GM12878 (cell line): Measurements from ENCODE around the gene UFM1. TPM values are rescaled to one million over a fixed set of nuclear protein-coding genes. Genes with fewer than 3 reads are reported as not detected.

Experiments
- ATAC-seq: fragments of 200-7000 bp; cut with Tn5 transposase; 3 replicates; pipeline ENCODE4 v1.9.1; 2020; ENCODE audit warnings: mild to moderate bottlenecking, moderate library complexity
- BruUV-seq: library from RNA; stranded (reverse); fragments of 400-500 nt; replicated peaks from 2 replicates; lab custom pipeline; 2021; lab: Mats Ljungman, UMichigan
- CTCF ChIA-PET: fragments of 300-600 bp; sonication (Branson Sonifier 250); formaldehyde crosslinking; extraction: SDS; loops from one replicate; lab custom pipeline; 2021; ENCODE audit warnings: inconsistent platforms; lab: Yijun Ruan, JAX
- POLR2A ChIA-PET: fragments of 350-600 bp; formaldehyde crosslinking; extraction: SDS; loops from one replicate; lab custom pipeline; 2021; ENCODE audit warnings: inconsistent platforms; lab: Charles Lee
- RAD21 ChIA-PET: fragments of 300-600 bp; sonication (Branson Sonifier 250); formaldehyde crosslinking; loops from one replicate; lab custom pipeline; 2023; ENCODE audit warnings: antibody characterized with exemption; ENCODE audit not compliant: unreplicated experiment; lab: Charles Lee
- SMC1A ChIA-PET: fragments of 300-600 bp; sonication (Branson Sonifier 250); formaldehyde crosslinking; loops from one replicate; lab custom pipeline; 2023; ENCODE audit not compliant: unreplicated experiment, uncharacterized antibody; lab: Charles Lee
- DNase-seq: peaks from one replicate; pipeline ENCODE4 v3.0.0-alpha.2; 2011; ENCODE audit warnings: low read depth, low spot score
- FAIRE-seq: peaks from 3 replicates; lab custom pipeline; 2011; peaks lifted over from hg19 to GRCh38; lab: Jason Lieb, UNC
- H2AFZ ChIP-seq: 2 replicates; pipeline ENCODE4 v1.6.0; 2011; ENCODE audit warnings: low read depth, low read length, control low read depth; ENCODE audit not compliant: control insufficient read depth
- H3K27ac ChIP-seq: 2 replicates; pipeline ENCODE4 v1.5.1; 2011; ENCODE audit warnings: control low read depth; ENCODE audit not compliant: control insufficient read depth, insufficient read depth
- H3K27me3 ChIP-seq, 2 experiments: replicated peaks in 1 of 2; 2 replicates each; pipeline versions ENCODE4 v1.6.0 to v1.6.1; 2011; ENCODE audit warnings: low read length in 1 of 2; ENCODE audit not compliant: control insufficient read depth in 2 of 2, insufficient read depth in 2 of 2
- H3K36me3 ChIP-seq, 2 experiments: 2 replicates each; pipeline ENCODE4 v1.5.1; 2011; ENCODE audit warnings: low read length in 1 of 2; ENCODE audit not compliant: control insufficient read depth in 2 of 2, insufficient read depth in 2 of 2
- H3K4me1 ChIP-seq: 2 replicates; pipeline ENCODE4 v1.6.1; 2011; ENCODE audit warnings: mild to moderate bottlenecking, low read length, moderate library complexity, mixed read lengths; ENCODE audit not compliant: control insufficient read depth, insufficient read depth
- H3K4me2 ChIP-seq: 2 replicates; pipeline ENCODE4 v1.6.0; 2011; ENCODE audit warnings: control low read depth; ENCODE audit not compliant: control insufficient read depth, insufficient read depth
- H3K4me3 ChIP-seq: fragments of 200-600 bp; sonication (generic); 2 replicates; pipeline ENCODE4 v1.5.1; 2016
- H3K79me2 ChIP-seq: 2 replicates; pipeline ENCODE4 v1.6.0; 2011; ENCODE audit warnings: low read length; ENCODE audit not compliant: control insufficient read depth, insufficient read depth
- H3K9ac ChIP-seq: 2 replicates; pipeline ENCODE4 v1.8.0; 2011; ENCODE audit warnings: low read length, control low read depth, mixed read lengths; ENCODE audit not compliant: control insufficient read depth, insufficient read depth
- H3K9me3 ChIP-seq: replicated peaks from 3 replicates; pipeline ENCODE4 v1.5.1; 2011; ENCODE audit warnings: mild to moderate bottlenecking, low read length; ENCODE audit not compliant: control insufficient read depth, insufficient read depth
- H4K20me1 ChIP-seq: 2 replicates; pipeline ENCODE4 v1.6.0; 2011; ENCODE audit not compliant: control insufficient read depth, insufficient read depth
- BHLHE40 ChIP-seq, 2 experiments: fragments of 450-650 bp in 1 of 2; IDR thresholded peaks; 2 replicates each; pipeline ENCODE4 v1.6.1; 2011 to 2017; ENCODE audit warnings: low read depth in 2 of 2, borderline replicate concordance in 1 of 2, improper control_type of control experiment in 1 of 2, low read length in 1 of 2, mild to moderate bottlenecking in 1 of 2
- CBFB ChIP-seq: IDR thresholded peaks from 2 replicates; pipeline ENCODE4 v1.6.1; 2016; ENCODE audit warnings: antibody characterized with exemption, low read depth
- DPF2 ChIP-seq: fragments of 450-650 bp; IDR thresholded peaks from 2 replicates; pipeline ENCODE4 v1.6.1; 2017; ENCODE audit warnings: mild to moderate bottlenecking
- ESRRA ChIP-seq: IDR thresholded peaks from 2 replicates; pipeline ENCODE4 v1.6.1; 2012; ENCODE audit warnings: mild to moderate bottlenecking, low read length, improper control_type of control experiment
- JUNB ChIP-seq: IDR thresholded peaks from 2 replicates; pipeline ENCODE4 v1.6.1; 2016; ENCODE audit warnings: antibody characterized with exemption, mild to moderate bottlenecking
- KDM1A ChIP-seq: fragments of 200-600 bp; sonication (generic); IDR thresholded peaks from 2 replicates; pipeline ENCODE4 v1.6.1; 2016; ENCODE audit warnings: borderline replicate concordance
- MEF2B ChIP-seq: fragments of 450-650 bp; IDR thresholded peaks from 2 replicates; pipeline ENCODE4 v1.6.1; 2018; ENCODE audit warnings: mild to moderate bottlenecking, moderate library complexity; ENCODE audit not compliant: partially characterized antibody, poor library complexity, severe bottlenecking
- NFYB ChIP-seq: IDR thresholded peaks from 2 replicates; pipeline ENCODE4 v1.6.1; 2011; ENCODE audit warnings: low read depth, mild to moderate bottlenecking, low read length, improper control_type of control experiment, moderate library complexity; ENCODE audit not compliant: insufficient read depth
- NR2C2 ChIP-seq: IDR thresholded peaks from 2 replicates; pipeline ENCODE4 v1.6.1; 2011; ENCODE audit warnings: borderline replicate concordance, low read depth; ENCODE audit not compliant: control insufficient read depth, insufficient read length
- PML ChIP-seq: IDR thresholded peaks from 2 replicates; pipeline ENCODE4 v1.6.1; 2012; ENCODE audit warnings: low read length, inconsistent platforms
- POU2F2 ChIP-seq: IDR thresholded peaks from 3 replicates; pipeline ENCODE4 v1.6.1; 2011; ENCODE audit warnings: low read depth, mild to moderate bottlenecking, low read length, borderline replicate concordance
- SMC3 ChIP-seq: IDR thresholded peaks from 2 replicates; pipeline ENCODE4 v1.6.1; 2011; ENCODE audit warnings: low read length, improper control_type of control experiment, borderline replicate concordance
- SREBF1 ChIP-seq: IDR thresholded peaks from 2 replicates; pipeline ENCODE4 v1.6.1; 2012; ENCODE audit warnings: mild to moderate bottlenecking, low read length
- SRF ChIP-seq, 2 experiments: IDR thresholded peaks; 2 replicates each; pipeline ENCODE4 v1.6.1; 2011; ENCODE audit warnings: low read depth in 2 of 2, low read length in 2 of 2, mild to moderate bottlenecking in 1 of 2, moderate library complexity in 1 of 2
- in situ Hi-C: fragments of 300-500 bp; cut with MboI; formaldehyde crosslinking; loops from 9 replicates; pipeline ENCODE4 v1.14.3; 2018; ENCODE audit warnings: mixed read lengths
- intact Hi-C: fragments of 100-400 bp; cut with micrococcal nuclease; formaldehyde crosslinking; loops from one replicate; pipeline ENCODE4 v1.14.2; 2022; ENCODE audit not compliant: unreplicated experiment
- polyA plus RNA-seq, 11 experiments: library from polyadenylated mRNA; depleted of rRNA in 4 of 11; unstranded in 6 of 11; stranded (reverse) in 5 of 11; fragments of >200 nt; fragmentation: Nextera tagmentation in 4 of 11; fragmentation: Illumina TruSeq in 1 of 11; extraction: Ambion mirVana in 4 of 11; extraction: Trizol in 1 of 11; gene quantifications; 1 replicate in 1 of 11; 2 replicates in 10 of 11; pipeline versions ENCODE4 v1.2.1 to v1.2.3, GENCODE V29; 2011 to 2016; ENCODE audit warnings: inconsistent platforms in 2 of 11, missing spikeins in 2 of 11, low read depth in 1 of 11
- total RNA-seq, 4 experiments: library from RNA; depleted of rRNA in 3 of 4; stranded (reverse); fragments of >200 nt in 3 of 4; fragmentation: Illumina TruSeq in 1 of 4; extraction: Trizol in 1 of 4; gene quantifications; 2 replicates each; pipeline versions ENCODE4 v1.2.1 to v1.2.3, GENCODE V29; 2013 to 2021
- TF ChIP-seq, protein P1 (sequence below): fragments of 450-650 bp; IDR thresholded peaks from 2 replicates; pipeline ENCODE4 v1.6.1; 2017; ENCODE audit warnings: mild to moderate bottlenecking, moderate library complexity
- TF ChIP-seq, protein P2 (sequence below): IDR thresholded peaks from 2 replicates; pipeline ENCODE4 v1.6.1; 2012; ENCODE audit warnings: low read depth, low read length, improper control_type of control experiment
- TF ChIP-seq, protein P3 (sequence below): fragments of 150-350 bp; IDR thresholded peaks from 2 replicates; pipeline ENCODE4 v1.6.1; 2016; ENCODE audit warnings: low read depth, low read length

Gene UFM1
- total and polyA plus RNA-seq, 10 of the 15 experiments (the other 5 are each of a cell fraction or from before 2014, with no cell fraction given), result 40.8 to 96.5 (median 73.8) TPM

DNA sequence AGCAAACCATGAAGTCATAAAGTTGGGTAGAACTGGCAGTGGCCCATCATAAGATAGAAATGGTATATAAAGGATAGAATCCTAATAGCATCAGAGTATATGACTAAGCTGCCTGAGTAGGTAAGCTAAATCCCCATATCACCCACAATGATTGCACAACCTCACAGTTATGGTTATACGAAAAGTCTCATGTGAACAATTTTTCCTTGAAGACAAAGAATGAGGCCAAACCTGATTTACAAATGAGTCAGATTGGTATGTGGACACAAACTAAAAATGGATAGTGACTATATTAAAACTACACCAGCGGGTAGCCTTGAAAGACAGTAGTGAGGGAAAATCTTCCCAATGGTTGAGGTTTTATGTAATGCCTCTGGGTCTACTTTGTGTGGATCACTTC lies 40.9 kb upstream of the UFM1 start (continued):
- TF ChIP-seq, protein P1, sequence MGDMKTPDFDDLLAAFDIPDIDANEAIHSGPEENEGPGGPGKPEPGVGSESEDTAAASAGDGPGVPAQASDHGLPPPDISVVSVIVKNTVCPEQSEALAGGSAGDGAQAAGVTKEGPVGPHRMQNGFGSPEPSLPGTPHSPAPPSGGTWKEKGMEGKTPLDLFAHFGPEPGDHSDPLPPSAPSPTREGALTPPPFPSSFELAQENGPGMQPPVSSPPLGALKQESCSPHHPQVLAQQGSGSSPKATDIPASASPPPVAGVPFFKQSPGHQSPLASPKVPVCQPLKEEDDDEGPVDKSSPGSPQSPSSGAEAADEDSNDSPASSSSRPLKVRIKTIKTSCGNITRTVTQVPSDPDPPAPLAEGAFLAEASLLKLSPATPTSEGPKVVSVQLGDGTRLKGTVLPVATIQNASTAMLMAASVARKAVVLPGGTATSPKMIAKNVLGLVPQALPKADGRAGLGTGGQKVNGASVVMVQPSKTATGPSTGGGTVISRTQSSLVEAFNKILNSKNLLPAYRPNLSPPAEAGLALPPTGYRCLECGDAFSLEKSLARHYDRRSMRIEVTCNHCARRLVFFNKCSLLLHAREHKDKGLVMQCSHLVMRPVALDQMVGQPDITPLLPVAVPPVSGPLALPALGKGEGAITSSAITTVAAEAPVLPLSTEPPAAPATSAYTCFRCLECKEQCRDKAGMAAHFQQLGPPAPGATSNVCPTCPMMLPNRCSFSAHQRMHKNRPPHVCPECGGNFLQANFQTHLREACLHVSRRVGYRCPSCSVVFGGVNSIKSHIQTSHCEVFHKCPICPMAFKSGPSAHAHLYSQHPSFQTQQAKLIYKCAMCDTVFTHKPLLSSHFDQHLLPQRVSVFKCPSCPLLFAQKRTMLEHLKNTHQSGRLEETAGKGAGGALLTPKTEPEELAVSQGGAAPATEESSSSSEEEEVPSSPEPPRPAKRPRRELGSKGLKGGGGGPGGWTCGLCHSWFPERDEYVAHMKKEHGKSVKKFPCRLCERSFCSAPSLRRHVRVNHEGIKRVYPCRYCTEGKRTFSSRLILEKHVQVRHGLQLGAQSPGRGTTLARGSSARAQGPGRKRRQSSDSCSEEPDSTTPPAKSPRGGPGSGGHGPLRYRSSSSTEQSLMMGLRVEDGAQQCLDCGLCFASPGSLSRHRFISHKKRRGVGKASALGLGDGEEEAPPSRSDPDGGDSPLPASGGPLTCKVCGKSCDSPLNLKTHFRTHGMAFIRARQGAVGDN, result no peak
- TF ChIP-seq KDM1A, result no peak
- TF ChIP-seq, all 136 proteins: peak for 0

DNA sequence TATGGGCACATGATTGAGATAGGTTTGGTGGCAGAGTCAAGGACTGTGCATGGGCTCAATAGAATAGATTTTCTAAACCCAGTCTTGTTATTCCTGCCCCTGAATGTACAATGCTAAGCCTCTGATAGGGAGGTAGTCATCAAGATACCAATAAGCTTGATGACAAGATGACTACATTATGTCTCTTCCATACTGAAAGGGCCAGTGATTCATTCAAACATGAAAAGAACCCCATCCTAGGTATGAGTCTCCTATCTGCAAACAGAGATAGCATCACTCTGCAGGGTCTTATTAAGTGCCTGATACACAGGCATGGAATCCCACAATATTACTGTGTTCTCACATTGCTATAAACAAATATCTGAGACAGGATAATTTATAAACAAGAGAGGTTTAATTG lies 40.3 kb upstream of the UFM1 start:
- intact Hi-C loops (no loop called here), in situ Hi-C loops (no loop called here)
- SMC1A ChIA-PET, result no interaction called here
- RAD21 ChIA-PET, result no interaction called here
- no peak overlapping the region for H3K4me2 ChIP-seq
- no peaks in the 10 kb centered on the region for H3K4me1 ChIP-seq
- no peaks in the 10 kb centered on the region for H3K79me2 ChIP-seq
- no peak overlapping the region for H2AFZ ChIP-seq
- no peaks in the 10 kb centered on the region for H3K27me3 ChIP-seq
- BruUV-seq, result no TSS peak
- FAIRE-seq (no peak), ATAC-seq (no peak), DNase-seq (no peak)
- H3K27ac ChIP-seq, result no peak overlapping the region
- H4K20me1 ChIP-seq, result no peaks in the 10 kb centered on the region
- no peak overlapping the region for H3K9ac ChIP-seq
- CTCF ChIA-PET, result no interaction called here
- H3K9me3 ChIP-seq, result no peaks in the 10 kb centered on the region
- POLR2A ChIA-PET, result no interaction called here
- no peak overlapping the region for H3K4me3 ChIP-seq
- H3K36me3 ChIP-seq, result no peaks in the 10 kb centered on the region
- TF ChIP-seq BHLHE40 (IDR thresholded peaks at IDR 0.05; ENCODE audit: borderline replicate concordance in 1 of 2, low read depth in 2 of 2, low read length in 1 of 2) (no peak), CBFB (no peak), MEF2B (no peak), ESRRA (no peak), NR2C2 (no peak), NFYB (no peak), SMC3 (no peak), SRF (IDR thresholded peaks at IDR 0.05; ENCODE audit: low read depth in 2 of 2, low read length in 2 of 2) (no peak), DPF2 (no peak), JUNB (no peak), PML (no peak), SREBF1 (no peak), POU2F2 (no peak)
- TF ChIP-seq, protein P2, sequence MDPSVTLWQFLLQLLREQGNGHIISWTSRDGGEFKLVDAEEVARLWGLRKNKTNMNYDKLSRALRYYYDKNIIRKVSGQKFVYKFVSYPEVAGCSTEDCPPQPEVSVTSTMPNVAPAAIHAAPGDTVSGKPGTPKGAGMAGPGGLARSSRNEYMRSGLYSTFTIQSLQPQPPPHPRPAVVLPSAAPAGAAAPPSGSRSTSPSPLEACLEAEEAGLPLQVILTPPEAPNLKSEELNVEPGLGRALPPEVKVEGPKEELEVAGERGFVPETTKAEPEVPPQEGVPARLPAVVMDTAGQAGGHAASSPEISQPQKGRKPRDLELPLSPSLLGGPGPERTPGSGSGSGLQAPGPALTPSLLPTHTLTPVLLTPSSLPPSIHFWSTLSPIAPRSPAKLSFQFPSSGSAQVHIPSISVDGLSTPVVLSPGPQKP, result no peak
- TF ChIP-seq, protein P3, sequence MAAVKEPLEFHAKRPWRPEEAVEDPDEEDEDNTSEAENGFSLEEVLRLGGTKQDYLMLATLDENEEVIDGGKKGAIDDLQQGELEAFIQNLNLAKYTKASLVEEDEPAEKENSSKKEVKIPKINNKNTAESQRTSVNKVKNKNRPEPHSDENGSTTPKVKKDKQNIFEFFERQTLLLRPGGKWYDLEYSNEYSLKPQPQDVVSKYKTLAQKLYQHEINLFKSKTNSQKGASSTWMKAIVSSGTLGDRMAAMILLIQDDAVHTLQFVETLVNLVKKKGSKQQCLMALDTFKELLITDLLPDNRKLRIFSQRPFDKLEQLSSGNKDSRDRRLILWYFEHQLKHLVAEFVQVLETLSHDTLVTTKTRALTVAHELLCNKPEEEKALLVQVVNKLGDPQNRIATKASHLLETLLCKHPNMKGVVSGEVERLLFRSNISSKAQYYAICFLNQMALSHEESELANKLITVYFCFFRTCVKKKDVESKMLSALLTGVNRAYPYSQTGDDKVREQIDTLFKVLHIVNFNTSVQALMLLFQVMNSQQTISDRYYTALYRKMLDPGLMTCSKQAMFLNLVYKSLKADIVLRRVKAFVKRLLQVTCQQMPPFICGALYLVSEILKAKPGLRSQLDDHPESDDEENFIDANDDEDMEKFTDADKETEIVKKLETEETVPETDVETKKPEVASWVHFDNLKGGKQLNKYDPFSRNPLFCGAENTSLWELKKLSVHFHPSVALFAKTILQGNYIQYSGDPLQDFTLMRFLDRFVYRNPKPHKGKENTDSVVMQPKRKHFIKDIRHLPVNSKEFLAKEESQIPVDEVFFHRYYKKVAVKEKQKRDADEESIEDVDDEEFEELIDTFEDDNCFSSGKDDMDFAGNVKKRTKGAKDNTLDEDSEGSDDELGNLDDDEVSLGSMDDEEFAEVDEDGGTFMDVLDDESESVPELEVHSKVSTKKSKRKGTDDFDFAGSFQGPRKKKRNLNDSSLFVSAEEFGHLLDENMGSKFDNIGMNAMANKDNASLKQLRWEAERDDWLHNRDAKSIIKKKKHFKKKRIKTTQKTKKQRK, result no peak
